HEK293 (cell line): Measurements from ENCODE around the gene KIAA1191.
A peak's percentile ranks its signal among the peaks of the same experiment; 100 is the strongest.

Experiments used
- GFI1B ChIP-seq: fragments of 450-650 bp; formaldehyde crosslinking; IDR thresholded peaks from 2 replicates; pipeline ENCODE4 v1.5.1; 2016; ENCODE audit warnings: missing biosample characterization, missing genetic modification characterization
- IKZF3 ChIP-seq: fragments of 450-650 bp; IDR thresholded peaks from 2 replicates; pipeline ENCODE4 v1.5.0; 2018; ENCODE audit warnings: missing biosample characterization, mild to moderate bottlenecking, missing genetic modification characterization, moderate library complexity
- KLF1 ChIP-seq: fragments of 450-650 bp; formaldehyde crosslinking; IDR thresholded peaks from 2 replicates; pipeline ENCODE4 v1.5.1; 2016; ENCODE audit warnings: missing biosample characterization, missing genetic modification characterization
- MEIS1 ChIP-seq: sonication (generic); formaldehyde crosslinking; IDR thresholded peaks from 2 replicates; pipeline ENCODE4 v1.8.1; 2022; ENCODE audit warnings: missing genetic modification reagents, mild to moderate bottlenecking, borderline replicate concordance
- MZF1 ChIP-seq: fragments of 450-650 bp; formaldehyde crosslinking; IDR thresholded peaks from 2 replicates; pipeline ENCODE4 v1.5.1; 2017; ENCODE audit warnings: missing biosample characterization, missing genetic modification characterization, borderline replicate concordance
- PRDM1 ChIP-seq: fragments of 450-650 bp; formaldehyde crosslinking; IDR thresholded peaks from 2 replicates; pipeline ENCODE4; 2016; ENCODE audit warnings: missing biosample characterization, missing genetic modification characterization
- SETDB1 ChIP-seq: IDR thresholded peaks from one replicate; pipeline ENCODE4 v1.6.1; 2017; ENCODE audit warnings: mild to moderate bottlenecking, low read length, moderate library complexity, mixed read lengths; ENCODE audit not compliant: insufficient read length
- YY1 ChIP-seq: fragments of 450-650 bp; formaldehyde crosslinking; IDR thresholded peaks from 2 replicates; pipeline ENCODE4 v1.5.1; 2018; ENCODE audit warnings: missing biosample characterization, missing genetic modification characterization
- ZBTB1 ChIP-seq: fragments of 450-650 bp; formaldehyde crosslinking; IDR thresholded peaks from 2 replicates; pipeline ENCODE4 v1.5.1; 2016; ENCODE audit warnings: missing biosample characterization, missing genetic modification characterization
- ZBTB17 ChIP-seq: fragments of 450-650 bp; formaldehyde crosslinking; IDR thresholded peaks from 2 replicates; pipeline ENCODE4 v1.5.1; 2016; ENCODE audit warnings: missing biosample characterization, missing genetic modification characterization
- ZBTB48 ChIP-seq: fragments of 450-650 bp; formaldehyde crosslinking; IDR thresholded peaks from 2 replicates; pipeline ENCODE4 v1.5.1; 2016; ENCODE audit warnings: missing biosample characterization, missing genetic modification characterization
- ZFP37 ChIP-seq: fragments of 450-650 bp; formaldehyde crosslinking; IDR thresholded peaks from 2 replicates; pipeline ENCODE4 v1.5.1; 2016; ENCODE audit warnings: missing biosample characterization, missing genetic modification characterization
- ZNF112 ChIP-seq: fragments of 450-650 bp; formaldehyde crosslinking; IDR thresholded peaks from 2 replicates; pipeline ENCODE4 v1.5.0; 2017; ENCODE audit warnings: missing biosample characterization, missing genetic modification characterization
- ZNF140 ChIP-seq: fragments of 450-650 bp; formaldehyde crosslinking; IDR thresholded peaks from 2 replicates; pipeline ENCODE4 v1.5.1; 2016; ENCODE audit warnings: missing biosample characterization, missing genetic modification characterization
- ZNF146 ChIP-seq: fragments of 450-650 bp; formaldehyde crosslinking; IDR thresholded peaks from 2 replicates; pipeline ENCODE4 v1.5.1; 2016; ENCODE audit warnings: missing biosample characterization, missing genetic modification characterization
- ZNF19 ChIP-seq: fragments of 450-650 bp; formaldehyde crosslinking; IDR thresholded peaks from 2 replicates; pipeline ENCODE4; 2016; ENCODE audit warnings: missing biosample characterization, missing genetic modification characterization, low read depth
- ZNF202 ChIP-seq: fragments of 450-650 bp; formaldehyde crosslinking; IDR thresholded peaks from 2 replicates; pipeline ENCODE4 v1.5.1; 2016; ENCODE audit warnings: missing biosample characterization, missing genetic modification characterization, borderline replicate concordance
- ZNF221 ChIP-seq: fragments of 450-650 bp; formaldehyde crosslinking; IDR thresholded peaks from 2 replicates; pipeline ENCODE4 v1.5.1; 2017; ENCODE audit warnings: missing biosample characterization, missing genetic modification characterization, borderline replicate concordance
- ZNF324 ChIP-seq: fragments of 450-650 bp; formaldehyde crosslinking; IDR thresholded peaks from 2 replicates; pipeline ENCODE4 v1.5.1; 2016; ENCODE audit warnings: missing biosample characterization, missing genetic modification characterization
- ZNF366 ChIP-seq: fragments of 450-650 bp; formaldehyde crosslinking; conservative IDR thresholded peaks from 2 replicates; pipeline ENCODE4 v1.5.1; 2016; ENCODE audit warnings: missing biosample characterization, missing genetic modification characterization
- ZNF48 ChIP-seq: fragments of 450-650 bp; formaldehyde crosslinking; IDR thresholded peaks from 2 replicates; pipeline ENCODE4 v1.5.1; 2016; ENCODE audit warnings: missing biosample characterization, missing genetic modification characterization
- ZNF501 ChIP-seq: fragments of 450-650 bp; formaldehyde crosslinking; IDR thresholded peaks from 2 replicates; pipeline ENCODE4 v1.5.1; 2016; ENCODE audit warnings: missing biosample characterization, missing genetic modification characterization
- ZNF510 ChIP-seq: fragments of 450-650 bp; formaldehyde crosslinking; IDR thresholded peaks from 2 replicates; pipeline ENCODE4 v1.5.1; 2018; ENCODE audit warnings: mild to moderate bottlenecking, missing genetic modification characterization, missing biosample characterization; ENCODE audit not compliant: insufficient replicate concordance
- ZNF521 ChIP-seq: fragments of 450-650 bp; formaldehyde crosslinking; IDR thresholded peaks from 2 replicates; pipeline ENCODE4 v1.5.1; 2017; ENCODE audit warnings: missing biosample characterization, mild to moderate bottlenecking, missing genetic modification characterization
- ZNF600 ChIP-seq: fragments of 450-650 bp; formaldehyde crosslinking; IDR thresholded peaks from 2 replicates; pipeline ENCODE4 v1.5.1; 2016; ENCODE audit warnings: missing biosample characterization, missing genetic modification characterization
- ZNF626 ChIP-seq: fragments of 450-650 bp; sonication (Bioruptor Pico); formaldehyde crosslinking; IDR thresholded peaks from 2 replicates; pipeline ENCODE4 v1.5.1; 2018; ENCODE audit warnings: missing biosample characterization, missing genetic modification characterization, inconsistent platforms
- ZNF629 ChIP-seq: fragments of 450-650 bp; formaldehyde crosslinking; IDR thresholded peaks from 2 replicates; pipeline ENCODE4 v1.5.1; 2017; ENCODE audit warnings: missing biosample characterization, missing genetic modification characterization
- ZNF658 ChIP-seq: fragments of 450-650 bp; formaldehyde crosslinking; IDR thresholded peaks from 2 replicates; pipeline ENCODE4; 2016; ENCODE audit warnings: missing biosample characterization, missing genetic modification characterization
- ZNF830 ChIP-seq: fragments of 450-650 bp; IDR thresholded peaks from 2 replicates; pipeline ENCODE4 v1.5.0; 2018; ENCODE audit warnings: missing biosample characterization, missing genetic modification characterization, low read depth, mild to moderate bottlenecking, moderate library complexity
- ZSCAN16 ChIP-seq: fragments of 450-650 bp; formaldehyde crosslinking; IDR thresholded peaks from 2 replicates; pipeline ENCODE4 v1.5.1; 2016; ENCODE audit warnings: missing biosample characterization, missing genetic modification characterization
- ZXDB ChIP-seq: fragments of 450-650 bp; formaldehyde crosslinking; IDR thresholded peaks from 2 replicates; pipeline ENCODE4 v1.5.1; 2016; ENCODE audit warnings: missing biosample characterization, missing genetic modification characterization
- TF ChIP-seq, protein P1 (sequence below): fragments of 450-650 bp; formaldehyde crosslinking; IDR thresholded peaks from 2 replicates; pipeline ENCODE4 v1.5.1; 2016; ENCODE audit warnings: missing biosample characterization, missing genetic modification characterization
- TF ChIP-seq, protein P2 (sequence below): fragments of 450-650 bp; IDR thresholded peaks from 2 replicates; pipeline ENCODE4 v1.5.1; 2018; ENCODE audit warnings: missing biosample characterization, missing genetic modification characterization
- TF ChIP-seq, protein P3 (sequence below): fragments of 450-650 bp; formaldehyde crosslinking; IDR thresholded peaks from 2 replicates; pipeline ENCODE4 v1.5.1; 2016; ENCODE audit warnings: missing biosample characterization, missing genetic modification characterization
- TF ChIP-seq, protein P4 (sequence below): fragments of 450-650 bp; formaldehyde crosslinking; IDR thresholded peaks from 2 replicates; pipeline ENCODE4 v1.5.1; 2016; ENCODE audit warnings: missing biosample characterization, missing genetic modification characterization

Gene KIAA1191

DNA sequence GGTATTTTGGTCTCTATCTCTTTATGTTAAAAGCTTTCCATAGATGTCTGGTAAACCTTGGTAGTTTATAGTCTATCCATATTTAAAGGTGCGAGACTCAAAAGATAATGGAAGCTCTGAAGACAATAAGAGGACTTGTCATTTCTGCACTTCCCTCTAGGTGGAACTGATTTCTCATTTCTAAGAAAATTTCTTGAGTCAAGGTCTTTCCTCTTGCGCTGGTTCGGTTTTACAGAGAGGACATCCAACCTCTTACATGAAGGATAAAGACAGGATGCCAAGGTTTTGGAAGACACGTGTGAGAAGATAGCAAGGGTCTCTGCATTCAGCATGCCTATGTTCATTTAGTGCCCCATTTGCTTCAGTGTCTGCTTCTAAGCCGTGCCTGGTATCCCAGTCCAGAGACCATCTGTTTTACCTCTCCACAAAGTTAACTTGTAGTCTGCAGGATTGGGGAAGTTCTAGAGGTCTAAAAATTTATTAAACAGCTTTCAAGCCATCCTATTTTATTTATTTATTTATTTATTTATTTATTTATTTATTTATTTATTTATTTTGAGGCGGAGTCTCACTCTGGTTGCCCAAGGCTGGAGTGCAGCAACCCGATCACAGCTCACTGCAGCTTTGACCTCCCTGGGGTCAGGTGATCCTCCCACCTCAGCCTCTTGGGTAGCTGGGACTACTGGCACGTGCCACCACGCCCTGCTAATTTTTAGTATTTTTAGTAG lies 41.6 kb downstream of the KIAA1191 start (continued):
- no peak for TF ChIP-seq ZNF830 (tag by site-specific recombination)
- no peak for TF ChIP-seq ZNF221 (tag by site-specific recombination)
- TF ChIP-seq ZNF146 (tag by site-specific recombination) = no peak
- no peak for TF ChIP-seq IKZF3
- TF ChIP-seq, protein P1, sequence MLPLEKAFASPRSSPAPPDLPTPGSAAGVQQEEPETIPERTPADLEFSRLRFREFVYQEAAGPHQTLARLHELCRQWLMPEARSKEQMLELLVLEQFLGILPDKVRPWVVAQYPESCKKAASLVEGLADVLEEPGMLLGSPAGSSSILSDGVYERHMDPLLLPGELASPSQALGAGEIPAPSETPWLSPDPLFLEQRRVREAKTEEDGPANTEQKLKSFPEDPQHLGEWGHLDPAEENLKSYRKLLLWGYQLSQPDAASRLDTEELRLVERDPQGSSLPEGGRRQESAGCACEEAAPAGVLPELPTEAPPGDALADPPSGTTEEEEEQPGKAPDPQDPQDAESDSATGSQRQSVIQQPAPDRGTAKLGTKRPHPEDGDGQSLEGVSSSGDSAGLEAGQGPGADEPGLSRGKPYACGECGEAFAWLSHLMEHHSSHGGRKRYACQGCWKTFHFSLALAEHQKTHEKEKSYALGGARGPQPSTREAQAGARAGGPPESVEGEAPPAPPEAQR (tag by site-specific recombination) = no peak
- no peak for TF ChIP-seq PRDM1 (tag by site-specific recombination)
- TF ChIP-seq, protein P2, sequence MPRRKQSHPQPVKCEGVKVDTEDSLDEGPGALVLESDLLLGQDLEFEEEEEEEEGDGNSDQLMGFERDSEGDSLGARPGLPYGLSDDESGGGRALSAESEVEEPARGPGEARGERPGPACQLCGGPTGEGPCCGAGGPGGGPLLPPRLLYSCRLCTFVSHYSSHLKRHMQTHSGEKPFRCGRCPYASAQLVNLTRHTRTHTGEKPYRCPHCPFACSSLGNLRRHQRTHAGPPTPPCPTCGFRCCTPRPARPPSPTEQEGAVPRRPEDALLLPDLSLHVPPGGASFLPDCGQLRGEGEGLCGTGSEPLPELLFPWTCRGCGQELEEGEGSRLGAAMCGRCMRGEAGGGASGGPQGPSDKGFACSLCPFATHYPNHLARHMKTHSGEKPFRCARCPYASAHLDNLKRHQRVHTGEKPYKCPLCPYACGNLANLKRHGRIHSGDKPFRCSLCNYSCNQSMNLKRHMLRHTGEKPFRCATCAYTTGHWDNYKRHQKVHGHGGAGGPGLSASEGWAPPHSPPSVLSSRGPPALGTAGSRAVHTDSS (tag by site-specific recombination) = no peak
- no peak for TF ChIP-seq KLF1 (tag by site-specific recombination)
- TF ChIP-seq ZNF202 (tag by site-specific recombination) = peak; percentile 94
- no peak for TF ChIP-seq ZNF48 (tag by site-specific recombination)
- peak; percentile 90 for TF ChIP-seq ZNF140 (tag by site-specific recombination)
- TF ChIP-seq ZNF501 (tag by site-specific recombination) = peak; percentile 86
- TF ChIP-seq, protein P3, sequence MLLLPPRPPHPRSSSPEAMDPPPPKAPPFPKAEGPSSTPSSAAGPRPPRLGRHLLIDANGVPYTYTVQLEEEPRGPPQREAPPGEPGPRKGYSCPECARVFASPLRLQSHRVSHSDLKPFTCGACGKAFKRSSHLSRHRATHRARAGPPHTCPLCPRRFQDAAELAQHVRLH (tag by site-specific recombination) = peak; percentile 56; the same call in 1 of the 2 replicates
- peak; percentile 23; the same call in 1 of the 2 replicates for TF ChIP-seq MZF1 (tag by site-specific recombination)
- TF ChIP-seq ZFP37 (tag by site-specific recombination) = peak; percentile 68; the same call in 1 of the 2 replicates
- TF ChIP-seq ZNF366 = peak; percentile 35
- no peak for TF ChIP-seq ZNF600 (tag by site-specific recombination)
- TF ChIP-seq, protein P4, sequence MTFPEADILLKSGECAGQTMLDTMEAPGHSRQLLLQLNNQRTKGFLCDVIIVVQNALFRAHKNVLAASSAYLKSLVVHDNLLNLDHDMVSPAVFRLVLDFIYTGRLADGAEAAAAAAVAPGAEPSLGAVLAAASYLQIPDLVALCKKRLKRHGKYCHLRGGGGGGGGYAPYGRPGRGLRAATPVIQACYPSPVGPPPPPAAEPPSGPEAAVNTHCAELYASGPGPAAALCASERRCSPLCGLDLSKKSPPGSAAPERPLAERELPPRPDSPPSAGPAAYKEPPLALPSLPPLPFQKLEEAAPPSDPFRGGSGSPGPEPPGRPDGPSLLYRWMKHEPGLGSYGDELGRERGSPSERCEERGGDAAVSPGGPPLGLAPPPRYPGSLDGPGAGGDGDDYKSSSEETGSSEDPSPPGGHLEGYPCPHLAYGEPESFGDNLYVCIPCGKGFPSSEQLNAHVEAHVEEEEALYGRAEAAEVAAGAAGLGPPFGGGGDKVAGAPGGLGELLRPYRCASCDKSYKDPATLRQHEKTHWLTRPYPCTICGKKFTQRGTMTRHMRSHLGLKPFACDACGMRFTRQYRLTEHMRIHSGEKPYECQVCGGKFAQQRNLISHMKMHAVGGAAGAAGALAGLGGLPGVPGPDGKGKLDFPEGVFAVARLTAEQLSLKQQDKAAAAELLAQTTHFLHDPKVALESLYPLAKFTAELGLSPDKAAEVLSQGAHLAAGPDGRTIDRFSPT (tag by site-specific recombination) = no peak
- TF ChIP-seq ZSCAN16 (tag by site-specific recombination) = no peak
- TF ChIP-seq GFI1B = peak; percentile 44; the same call in 1 of the 2 replicates
- TF ChIP-seq ZXDB (tag by site-specific recombination) = peak; percentile 83
- no peak for TF ChIP-seq ZNF19 (tag by site-specific recombination)
- TF ChIP-seq SETDB1 = no peak
- no peak for TF ChIP-seq ZNF324 (tag by site-specific recombination)
- TF ChIP-seq ZNF626 = no peak
- TF ChIP-seq MEIS1 (CRISPR knock-in tag) = no peak
- TF ChIP-seq YY1 (tag by site-specific recombination) = no peak
- TF ChIP-seq ZBTB17 (tag by site-specific recombination) = no peak
- 0 out of 2 replicates have a peak, but pooled peaks have one; percentile 45 for TF ChIP-seq ZBTB1
- no peak for TF ChIP-seq ZNF521
- no peak for TF ChIP-seq ZNF112 (tag by site-specific recombination)
- TF ChIP-seq ZNF658 (tag by site-specific recombination) = no peak
- peak; percentile 72 for TF ChIP-seq ZNF510 (tag by site-specific recombination)
- peak; percentile 71 for TF ChIP-seq ZNF629 (tag by site-specific recombination)
- TF ChIP-seq ZBTB48 = no peak
